Effector memory CD4-positive, alpha-beta T cell (primary cell): ENCODE measurements around the gene CREB3L2.

ENCODE experiments used
- DNase-seq, 3 donors: peaks; one replicate each; pipeline ENCODE4 v3.0.0-alpha.2; 2020
- H3K27ac ChIP-seq: 2 replicates; pipeline ENCODE4 v1.7.0; 2013; ENCODE audit warnings: mild to moderate bottlenecking, low read length, moderate library complexity; ENCODE audit not compliant: insufficient read depth, poor library complexity, severe bottlenecking
- H3K27me3 ChIP-seq: replicated peaks from 2 replicates; pipeline ENCODE4 v1.7.0; 2013; ENCODE audit warnings: mild to moderate bottlenecking, low read length; ENCODE audit not compliant: insufficient read depth, control insufficient read depth, poor library complexity, severe bottlenecking
- H3K36me3 ChIP-seq: 2 replicates; pipeline ENCODE4 v1.7.0; 2013; ENCODE audit warnings: mild to moderate bottlenecking, low read length, moderate library complexity; ENCODE audit not compliant: control insufficient read depth, insufficient read depth
- H3K4me1 ChIP-seq: 2 replicates; pipeline ENCODE4 v1.7.0; 2013; ENCODE audit warnings: low read length, mild to moderate bottlenecking; ENCODE audit not compliant: control insufficient read depth, insufficient read depth, poor library complexity, severe bottlenecking
- H3K4me3 ChIP-seq: 2 replicates; pipeline ENCODE4 v1.7.0; 2013; ENCODE audit warnings: low read length, low read depth, mild to moderate bottlenecking; ENCODE audit not compliant: insufficient read depth, poor library complexity, severe bottlenecking
- H3K9me3 ChIP-seq: 2 replicates; pipeline ENCODE4 v1.7.0; 2013; ENCODE audit warnings: mild to moderate bottlenecking, low read length, moderate library complexity; ENCODE audit not compliant: control insufficient read depth

The CREB3L2 gene

GRCh38 chr7:137880432-137880831 lies 121.5 kb downstream of the CREB3L2 start:
- Histone ChIP-seq H3K4me3 (no peak overlapping the region), H3K27me3 (no peaks in the 10 kb centered on the region), H3K27ac (no peak overlapping the region), H3K36me3 (peaks cover 60% of the 10 kb centered on the region), H3K4me1 (no peaks in the 10 kb centered on the region), H3K9me3 (no peaks in the 10 kb centered on the region)
- no peak for DNase-seq

DNA sequence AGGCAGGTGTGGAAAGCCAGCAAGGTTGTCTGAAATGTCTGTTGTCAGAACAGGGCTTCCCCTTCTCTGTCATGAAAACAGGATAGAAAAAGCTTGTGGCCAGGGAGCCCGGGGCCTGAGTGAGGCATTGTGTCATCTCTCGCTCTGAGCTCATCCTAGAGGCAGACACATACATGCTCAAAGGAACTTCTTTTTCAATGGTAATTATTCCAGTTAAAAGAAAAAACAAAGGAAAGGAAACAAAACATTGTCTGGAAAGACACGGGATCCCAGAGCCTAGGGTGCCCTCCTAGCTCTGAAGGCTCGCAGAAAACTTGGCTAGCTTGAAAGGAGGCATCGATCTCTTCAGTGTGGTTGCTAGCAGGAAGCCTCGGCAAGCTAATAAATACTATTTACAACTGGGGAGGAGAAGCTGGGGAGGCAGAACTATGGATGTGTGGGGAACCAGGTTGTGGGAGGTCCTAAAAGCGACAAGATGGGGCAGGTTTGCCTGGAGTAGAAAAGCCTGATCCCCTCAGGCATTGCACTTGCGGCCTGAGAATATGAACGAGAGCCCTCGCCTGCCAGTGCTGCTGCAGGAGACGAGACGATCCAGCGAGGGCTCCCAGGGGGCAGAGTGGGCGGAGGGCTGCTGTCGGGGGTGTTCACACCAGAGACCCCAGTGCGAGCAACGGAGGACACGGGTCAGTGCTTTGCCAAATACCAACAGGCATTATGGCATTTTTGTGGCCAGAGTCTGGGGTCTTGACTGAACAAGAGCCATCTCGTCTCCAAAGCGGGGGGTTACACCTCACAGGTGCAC lies 122.3 kb downstream of the CREB3L2 start:
- Histone ChIP-seq H3K4me1 (no peaks in the 10 kb centered on the region), H3K36me3 (peaks cover 53% of the 10 kb centered on the region), H3K27ac (no peak overlapping the region), H3K9me3 (no peaks in the 10 kb centered on the region), H3K27me3 (no peaks in the 10 kb centered on the region), H3K4me3 (no peak overlapping the region)
- DNase-seq = no peak

- no peak for DNase-seq
- Histone ChIP-seq H3K4me3 (no peak overlapping the region), H3K27ac (no peak overlapping the region), H3K27me3 (no peaks in the 10 kb centered on the region), H3K36me3 (peaks cover 51% of the 10 kb centered on the region), H3K4me1 (no peaks in the 10 kb centered on the region), H3K9me3 (no peaks in the 10 kb centered on the region)
These were observed 123.4 kb downstream of the CREB3L2 start for GRCh38 chr7:137878333-137878961.

DNA sequence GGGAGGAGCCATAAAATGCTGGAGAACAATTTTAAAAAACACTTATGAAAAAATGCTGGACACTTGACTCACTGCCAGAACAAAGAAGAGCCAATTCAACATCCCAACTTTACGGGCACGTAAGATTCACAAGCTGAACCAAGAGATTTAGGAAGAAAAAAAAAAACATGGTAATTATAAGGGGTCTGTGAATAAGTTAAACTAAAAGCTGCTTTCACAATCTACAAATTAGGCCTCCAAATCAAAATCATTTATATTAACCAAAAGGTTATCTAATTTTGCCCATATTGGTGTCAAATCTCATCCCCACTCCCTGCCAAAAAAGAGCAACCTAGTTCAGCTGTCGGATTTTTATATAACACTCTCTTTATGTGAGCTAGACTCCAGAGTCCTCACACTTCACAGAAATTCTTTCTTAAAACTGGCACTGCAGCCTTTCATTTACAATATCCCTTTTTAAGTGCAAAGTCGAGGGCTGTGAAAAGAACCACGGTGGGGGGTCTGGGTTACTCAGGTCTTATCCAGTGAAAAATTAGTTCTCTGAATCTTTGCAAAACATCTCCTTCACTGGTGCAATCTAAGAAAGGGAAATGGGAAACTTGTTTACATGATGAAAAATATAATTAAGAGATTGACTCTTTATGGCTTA lies 124.7 kb downstream of the CREB3L2 start:
- Histone ChIP-seq H3K4me1 (no peaks in the 10 kb centered on the region), H3K36me3 (peaks cover 39% of the 10 kb centered on the region), H3K27ac (no peak overlapping the region), H3K4me3 (no peak overlapping the region), H3K27me3 (no peaks in the 10 kb centered on the region), H3K9me3 (no peaks in the 10 kb centered on the region)
- DNase-seq = no peak

DNA sequence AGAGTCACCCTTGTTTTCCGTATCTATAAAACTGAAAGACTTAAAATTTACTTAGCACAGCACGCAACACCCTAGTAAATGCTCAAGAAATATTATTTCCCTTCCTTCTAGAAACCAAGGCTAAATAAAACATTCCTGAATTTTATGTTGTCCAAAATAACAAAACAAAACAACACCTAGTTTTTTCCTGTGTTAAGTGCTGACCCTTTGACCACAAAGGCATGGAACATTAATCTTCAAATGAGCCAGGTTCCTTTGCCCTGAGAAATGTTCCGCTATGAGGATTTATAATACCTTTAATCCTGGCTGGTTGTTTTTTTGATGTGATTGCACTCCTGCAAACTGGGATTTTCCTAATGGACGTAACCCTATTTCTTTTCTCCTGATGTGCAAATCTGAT lies 126.1 kb downstream of the CREB3L2 start:
- no peaks in the 10 kb centered on the region for H3K4me1 ChIP-seq
- H3K9me3 ChIP-seq = no peaks in the 10 kb centered on the region
- H3K27ac ChIP-seq = no peak overlapping the region
- H3K27me3 ChIP-seq = no peaks in the 10 kb centered on the region
- H3K4me3 ChIP-seq = no peak overlapping the region
- DNase-seq = no peak
- peaks cover 36% of the 10 kb centered on the region for H3K36me3 ChIP-seq

DNA sequence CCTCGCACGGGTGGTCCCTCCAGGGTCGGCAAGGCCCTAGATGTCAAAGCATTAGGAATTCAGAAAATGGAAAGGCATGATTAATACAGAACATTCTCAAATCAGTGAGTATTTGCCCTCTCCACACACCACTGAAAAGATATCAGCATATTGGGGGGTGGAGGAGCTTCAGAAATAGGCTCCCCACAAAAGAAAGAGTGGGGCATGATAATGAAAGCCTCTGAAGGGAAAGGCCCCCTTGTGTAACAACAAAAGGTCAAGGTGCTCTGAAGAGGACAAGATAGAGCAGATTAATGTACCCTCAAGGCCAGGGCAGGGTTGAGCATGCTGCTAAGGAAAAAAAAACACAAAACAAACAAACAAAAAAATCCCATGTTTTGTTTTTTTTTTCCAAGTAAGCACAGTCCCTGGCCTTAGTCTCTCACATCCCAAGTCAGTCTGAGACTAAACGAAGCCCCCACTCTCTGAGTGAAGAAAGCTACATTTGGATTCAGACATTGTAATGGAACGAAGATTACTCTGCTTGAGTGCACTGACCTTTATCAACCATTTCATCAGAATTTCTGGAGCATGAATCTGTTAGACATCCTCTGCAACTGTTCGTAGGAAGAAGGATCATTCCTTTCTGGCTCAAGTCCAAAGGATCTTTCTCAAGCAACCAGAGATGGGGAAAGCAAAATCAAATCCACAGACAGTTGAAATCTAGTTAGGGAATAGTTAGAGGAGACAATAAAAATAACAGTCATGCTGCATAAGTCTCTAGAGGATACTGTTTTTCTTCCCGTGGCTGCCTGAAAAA lies 127.7 kb downstream of the CREB3L2 start:
- H3K27ac ChIP-seq = no peak overlapping the region
- H3K9me3 ChIP-seq = no peaks in the 10 kb centered on the region
- H3K27me3 ChIP-seq = no peaks in the 10 kb centered on the region
- no peak for DNase-seq
- no peak overlapping the region for H3K4me3 ChIP-seq
- H3K4me1 ChIP-seq = no peaks in the 10 kb centered on the region
- peaks cover 21% of the 10 kb centered on the region for H3K36me3 ChIP-seq

DNA sequence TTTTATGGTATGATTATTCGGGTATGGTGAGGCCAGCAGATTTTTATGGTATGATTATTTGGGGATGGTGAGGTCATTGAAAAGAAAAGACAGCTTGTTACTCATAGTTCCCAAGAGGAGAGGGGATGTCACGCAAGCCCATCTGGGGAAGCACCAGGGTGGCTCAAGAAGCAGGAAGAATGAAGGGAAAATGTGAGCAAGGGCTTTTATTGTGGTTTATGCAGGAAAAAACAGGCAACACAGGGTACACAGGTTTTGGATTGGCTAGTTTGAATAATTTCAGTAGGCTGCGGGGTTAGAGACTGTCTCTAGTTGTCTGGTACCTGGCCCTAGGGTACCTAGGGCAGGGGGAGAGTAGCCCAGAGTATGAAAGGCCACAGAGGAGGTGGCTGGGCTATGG lies 128.4 kb downstream of the CREB3L2 start:
- Histone ChIP-seq H3K9me3 (no peaks in the 10 kb centered on the region), H3K27ac (no peak overlapping the region), H3K4me1 (no peaks in the 10 kb centered on the region), H3K36me3 (peaks cover 14% of the 10 kb centered on the region), H3K27me3 (no peaks in the 10 kb centered on the region), H3K4me3 (no peak overlapping the region)
- DNase-seq = no peak

GRCh38 chr7:137871170-137871915 lies 130.5 kb downstream of the CREB3L2 start:
- H3K4me1 ChIP-seq = no peaks in the 10 kb centered on the region
- DNase-seq = no peak
- no peak overlapping the region for H3K4me3 ChIP-seq
- no peaks in the 10 kb centered on the region for H3K27me3 ChIP-seq
- no peaks in the 10 kb centered on the region for H3K9me3 ChIP-seq
- no peak overlapping the region for H3K27ac ChIP-seq
- H3K36me3 ChIP-seq = peaks cover 5% of the 10 kb centered on the region

DNA sequence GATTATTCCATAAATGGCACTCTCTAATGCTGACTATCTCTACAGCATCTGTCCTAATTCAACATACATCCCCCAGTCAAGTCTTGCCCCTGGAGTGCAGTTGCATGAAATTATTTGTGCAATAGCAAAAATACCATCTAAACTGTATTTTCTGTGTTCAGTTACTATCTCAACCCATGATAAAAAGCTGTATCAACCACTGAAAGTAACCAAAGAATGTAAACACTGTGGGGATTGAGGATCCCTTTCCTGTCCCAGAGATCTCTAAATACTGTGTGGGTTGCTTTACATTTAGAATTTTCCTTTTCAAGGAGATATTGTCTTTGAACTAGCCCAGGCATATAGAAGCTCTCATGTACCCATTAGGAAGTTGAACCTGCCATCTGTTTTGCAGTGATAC lies 131.2 kb downstream of the CREB3L2 start:
- no peaks in the 10 kb centered on the region for H3K9me3 ChIP-seq
- no peaks in the 10 kb centered on the region for H3K27me3 ChIP-seq
- no peak overlapping the region for H3K4me3 ChIP-seq
- H3K4me1 ChIP-seq = no peaks in the 10 kb centered on the region
- H3K36me3 ChIP-seq = peaks cover 5% of the 10 kb centered on the region
- no peak for DNase-seq
- no peak overlapping the region for H3K27ac ChIP-seq
